SK-N-DZ (cell line): ENCODE results near the gene TSNAXIP1. TPM values are rescaled to one million over a fixed set of nuclear protein-coding genes. Genes with fewer than 3 reads are reported as not detected.
A peak's percentile ranks its signal among the peaks of the same experiment; 100 is the strongest.

ENCODE experiments used
- DNase-seq: peaks from one replicate; pipeline ENCODE4 v3.0.0-alpha.2; 2015; ENCODE audit warnings: low spot score
- polyA plus RNA-seq, 2 experiments: library from polyadenylated mRNA; depleted of rRNA; stranded (reverse); fragments of >200 nt; gene quantifications; 2 replicates each; pipeline ENCODE4 v1.2.3, GENCODE V29; 2014

The TSNAXIP1 gene
- polyA plus RNA-seq (2014; cell fraction: cytosol; rRNA removed), result 0.27 and 0.70 TPM in 2 replicates
- 13.3 and 17.3 TPM in 2 replicates for polyA plus RNA-seq (2014; cell fraction: nucleus; rRNA removed)

GRCh38 chr16:67806428-67807147 lies at the start of gene TSNAXIP1, which contains the start of gene RANBP10:
TSS of gene TSNAXIP1 (plus strand) at chr16:67806889. CDS start at chr16:67807150, 261 bp downstream.
TSS of gene RANBP10 (minus strand) at chr16:67806560. CDS start at chr16:67806536, 24 bp downstream.
- DNase-seq, result peak; percentile 100

GRCh38 chr16:67758006-67758405 lies 48.7 kb upstream of the TSNAXIP1 start:
- no peak for DNase-seq

- DNase-seq, result no peak
Observed at GRCh38 chr16:67758966-67759365, 47.7 kb upstream of the TSNAXIP1 start.

GRCh38 chr16:67760206-67760955 lies 46.3 kb upstream of the TSNAXIP1 start:
- DNase-seq, result no peak

GRCh38 chr16:67760956-67761230 lies 45.8 kb upstream of the TSNAXIP1 start:
- no peak for DNase-seq

GRCh38 chr16:67761924-67762323 lies 44.8 kb upstream of the TSNAXIP1 start:
- DNase-seq, result no peak

GRCh38 chr16:67762385-67762784 lies 44.3 kb upstream of the TSNAXIP1 start:
- no peak for DNase-seq

GRCh38 chr16:67763066-67763465 lies 43.6 kb upstream of the TSNAXIP1 start:
- DNase-seq, result no peak

- DNase-seq, result no peak
Observed at GRCh38 chr16:67764158-67764667, 42.5 kb upstream of the TSNAXIP1 start.

- DNase-seq, result no peak
Observed at GRCh38 chr16:67766291-67766690, 40.4 kb upstream of the TSNAXIP1 start.

- no peak for DNase-seq
Observed at GRCh38 chr16:67767953-67768352, 38.7 kb upstream of the TSNAXIP1 start.

- peak; percentile 79 for DNase-seq
Observed at GRCh38 chr16:67770346-67770991, 36.2 kb upstream of the TSNAXIP1 start.

GRCh38 chr16:67773099-67773498 lies 33.6 kb upstream of the TSNAXIP1 start:
- no peak for DNase-seq

GRCh38 chr16:67773569-67774456 lies 32.9 kb upstream of the TSNAXIP1 start:
- no peak for DNase-seq

- no peak for DNase-seq
Observed at GRCh38 chr16:67774457-67774853, 32.2 kb upstream of the TSNAXIP1 start.

- no peak for DNase-seq
Observed at GRCh38 chr16:67775273-67775672, 31.4 kb upstream of the TSNAXIP1 start.

GRCh38 chr16:67779256-67780014 lies 27.3 kb upstream of the TSNAXIP1 start:
- no peak for DNase-seq

- no peak for DNase-seq
Observed at GRCh38 chr16:67780847-67781564, 25.7 kb upstream of the TSNAXIP1 start.

- DNase-seq, result no peak
Observed at GRCh38 chr16:67781565-67781921, 25.1 kb upstream of the TSNAXIP1 start.
